Keratinocyte (primary cell): ENCODE results near the gene STXBP5L. TPM values are rescaled to one million over a fixed set of nuclear protein-coding genes. Genes with fewer than 3 reads are reported as not detected.
"Not testable (repeated sequence)": the region's sequence is repeated elsewhere in the genome, so short reads cannot be mapped to it uniquely, and the experiment has no call there.

Source experiments
- DNase-seq: peaks from one replicate; pipeline ENCODE4 v3.0.0-alpha.2; 2011; ENCODE audit warnings: low read depth, missing footprints, low spot score
- FAIRE-seq: peaks from 2 replicates; lab custom pipeline; 2011; peaks lifted over from hg19 to GRCh38; lab: Jason Lieb, UNC
- H2AFZ ChIP-seq: 2 replicates; pipeline ENCODE4 v1.6.0; 2012; ENCODE audit warnings: low read length, control low read depth, inconsistent platforms; ENCODE audit not compliant: control insufficient read depth
- H3K27ac ChIP-seq: 2 replicates; pipeline ENCODE4 v1.5.1; 2011; ENCODE audit warnings: low read length; ENCODE audit not compliant: control insufficient read depth, insufficient read depth
- H3K27me3 ChIP-seq: 3 replicates; pipeline ENCODE4 v1.6.0; 2011; ENCODE audit warnings: low read length; ENCODE audit not compliant: control insufficient read depth, insufficient read depth; ENCODE audit errors: extremely low read depth
- H3K36me3 ChIP-seq, 2 experiments: 2 replicates in 1 of 2; 3 replicates in 1 of 2; pipeline ENCODE4 v1.5.1; 2011; ENCODE audit warnings: low read length in 2 of 2, mild to moderate bottlenecking in 1 of 2; ENCODE audit not compliant: control insufficient read depth in 2 of 2, insufficient read depth in 2 of 2; ENCODE audit errors: extremely low read depth in 1 of 2
- H3K4me1 ChIP-seq: 3 replicates; pipeline ENCODE4 v1.5.1; 2011; ENCODE audit warnings: low read length; ENCODE audit not compliant: control insufficient read depth, insufficient read depth; ENCODE audit errors: extremely low read depth
- H3K4me2 ChIP-seq: 3 replicates; pipeline ENCODE4 v1.6.0; 2011; ENCODE audit warnings: low read depth, low read length; ENCODE audit not compliant: control insufficient read depth, insufficient read depth; ENCODE audit errors: extremely low read depth
- H3K4me3 ChIP-seq, 3 experiments: fragments of 200-600 bp in 1 of 3; sonication (generic) in 1 of 3; 2 replicates in 2 of 3; 3 replicates in 1 of 3; pipeline ENCODE4 v1.5.1; 2011 to 2016; ENCODE audit warnings: low read length in 3 of 3, mild to moderate bottlenecking in 3 of 3, control low read depth in 2 of 3, inconsistent platforms in 1 of 3, low read depth in 1 of 3, mixed read lengths in 1 of 3, mixed run types in 1 of 3, moderate library complexity in 1 of 3; ENCODE audit not compliant: control insufficient read depth in 2 of 3, insufficient read depth in 2 of 3; ENCODE audit errors: extremely low read depth in 1 of 3
- H3K79me2 ChIP-seq: 2 replicates; pipeline ENCODE4 v1.6.0; 2012; ENCODE audit warnings: low read length; ENCODE audit not compliant: control insufficient read depth, insufficient read depth
- H3K9ac ChIP-seq: 3 replicates; pipeline ENCODE4 v1.6.0; 2011; ENCODE audit warnings: low read length; ENCODE audit not compliant: control insufficient read depth, insufficient read depth; ENCODE audit errors: extremely low read depth
- H3K9me1 ChIP-seq: 3 replicates; pipeline ENCODE4 v1.6.0; 2011; ENCODE audit warnings: low read length; ENCODE audit not compliant: control insufficient read depth, insufficient read depth; ENCODE audit errors: extremely low read depth
- H3K9me3 ChIP-seq: 2 replicates; pipeline ENCODE4 v1.5.1; 2012; ENCODE audit warnings: low read depth, low read length; ENCODE audit not compliant: control insufficient read depth
- H4K20me1 ChIP-seq: 3 replicates; pipeline ENCODE4 v1.6.0; 2011; ENCODE audit warnings: low read length; ENCODE audit not compliant: control insufficient read depth, insufficient read depth; ENCODE audit errors: extremely low read depth
- EZH2 ChIP-seq: IDR thresholded peaks from one replicate; pipeline ENCODE4 v1.6.1; 2012; ENCODE audit warnings: inconsistent platforms, mild to moderate bottlenecking, low read length, moderate library complexity
- dilution Hi-C: fragments of 300-500 bp; cut with MboI; formaldehyde crosslinking; loops from one replicate; pipeline ENCODE4 v1.7.0; 2020; ENCODE audit warnings: low sequenced_read_pairs; ENCODE audit not compliant: extremely low pct_ligation_motif_present
- polyA plus RNA-seq, 5 experiments: library from polyadenylated mRNA; depleted of rRNA in 3 of 5; stranded (reverse) in 3 of 5; stranded (forward) in 1 of 5; unstranded in 1 of 5; fragments of >200 nt; gene quantifications; 1 replicate in 1 of 5; 2 replicates in 3 of 5; 3 replicates in 1 of 5; pipeline versions ENCODE4 v1.2.1 to v1.2.3, GENCODE V29; 2011 to 2012; ENCODE audit warnings: missing spikeins in 2 of 5, low read depth in 1 of 5, low replicate concordance in 1 of 5
- TF ChIP-seq, protein P1 (sequence below), 3 experiments: IDR thresholded peaks in 1 of 3; conservative IDR thresholded peaks in 1 of 3; optimal IDR thresholded peaks in 1 of 3; 2 replicates in 2 of 3; 3 replicates in 1 of 3; pipeline versions ENCODE3 to v1.5.1; 2011; ENCODE audit warnings: low read length in 3 of 3, mild to moderate bottlenecking in 3 of 3, moderate library complexity in 2 of 3, control low read depth in 1 of 3, inconsistent platforms in 1 of 3; ENCODE audit not compliant: insufficient read depth in 2 of 3; ENCODE audit errors: extremely low read depth in 1 of 3

STXBP5L gene
- polyA plus RNA-seq, 1 donor (not counting 4 experiments of a cell fraction or from before 2014, with no cell fraction given) = not detected

DNA sequence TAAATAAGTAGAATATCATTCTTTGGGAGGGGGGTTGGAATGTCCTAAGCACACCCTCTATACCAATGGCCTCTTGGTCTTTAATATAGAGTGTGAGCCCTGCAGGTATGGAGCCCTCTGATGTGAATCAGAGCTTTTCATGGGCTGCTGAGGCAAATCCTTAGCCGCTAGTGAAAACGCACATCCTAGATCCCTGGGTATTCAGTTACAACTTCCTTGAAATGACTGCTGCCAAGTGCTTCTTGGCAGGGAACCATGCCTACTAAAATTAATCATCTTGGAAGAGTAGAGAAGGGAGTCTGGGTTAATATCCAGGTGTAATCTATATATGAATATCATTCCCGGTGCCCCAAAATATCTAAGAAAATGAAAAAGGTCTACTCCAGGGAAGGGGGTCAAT, 528.6 kb downstream of the STXBP5L start:
- dilution Hi-C loops = no loop called here
- no peak for FAIRE-seq

GRCh38 chr3:121443456-121443855, 535.5 kb downstream of the STXBP5L start:
- H3K27ac ChIP-seq = no peak overlapping the region
- FAIRE-seq = no peak
- H3K4me3 ChIP-seq = no peak overlapping the region
- no peaks in the 10 kb centered on the region for H3K9me1 ChIP-seq
- H3K9me3 ChIP-seq = no peaks in the 10 kb centered on the region
- no peaks in the 10 kb centered on the region for H3K27me3 ChIP-seq
- H2AFZ ChIP-seq = no peak overlapping the region
- no peaks in the 10 kb centered on the region for H3K79me2 ChIP-seq
- no peak overlapping the region for H3K9ac ChIP-seq
- no peaks in the 10 kb centered on the region for H3K36me3 ChIP-seq
- H3K4me2 ChIP-seq = no peak overlapping the region
- H3K4me1 ChIP-seq = no peaks in the 10 kb centered on the region
- TF ChIP-seq, protein P1, sequence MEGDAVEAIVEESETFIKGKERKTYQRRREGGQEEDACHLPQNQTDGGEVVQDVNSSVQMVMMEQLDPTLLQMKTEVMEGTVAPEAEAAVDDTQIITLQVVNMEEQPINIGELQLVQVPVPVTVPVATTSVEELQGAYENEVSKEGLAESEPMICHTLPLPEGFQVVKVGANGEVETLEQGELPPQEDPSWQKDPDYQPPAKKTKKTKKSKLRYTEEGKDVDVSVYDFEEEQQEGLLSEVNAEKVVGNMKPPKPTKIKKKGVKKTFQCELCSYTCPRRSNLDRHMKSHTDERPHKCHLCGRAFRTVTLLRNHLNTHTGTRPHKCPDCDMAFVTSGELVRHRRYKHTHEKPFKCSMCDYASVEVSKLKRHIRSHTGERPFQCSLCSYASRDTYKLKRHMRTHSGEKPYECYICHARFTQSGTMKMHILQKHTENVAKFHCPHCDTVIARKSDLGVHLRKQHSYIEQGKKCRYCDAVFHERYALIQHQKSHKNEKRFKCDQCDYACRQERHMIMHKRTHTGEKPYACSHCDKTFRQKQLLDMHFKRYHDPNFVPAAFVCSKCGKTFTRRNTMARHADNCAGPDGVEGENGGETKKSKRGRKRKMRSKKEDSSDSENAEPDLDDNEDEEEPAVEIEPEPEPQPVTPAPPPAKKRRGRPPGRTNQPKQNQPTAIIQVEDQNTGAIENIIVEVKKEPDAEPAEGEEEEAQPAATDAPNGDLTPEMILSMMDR (optimal IDR thresholded peaks at IDR 0.05 in 1 of 3, IDR thresholded peaks at IDR 0.05 in 1 of 3, conservative IDR thresholded peaks at IDR 0.05 in 1 of 3; ENCODE audit: extremely low read depth in 1 of 3, insufficient read depth in 2 of 3, low read length in 3 of 3) = no peak
- TF ChIP-seq EZH2 = no peak
- DNase-seq = no peak
- H4K20me1 ChIP-seq = no peaks in the 10 kb centered on the region
- dilution Hi-C loops = no loop called here

More for the DNA sequence above, 528.6 kb downstream of the STXBP5L start:
- no peak for TF ChIP-seq EZH2
- TF ChIP-seq, protein P1 (optimal IDR thresholded peaks at IDR 0.05 in 1 of 3, IDR thresholded peaks at IDR 0.05 in 1 of 3, conservative IDR thresholded peaks at IDR 0.05 in 1 of 3; ENCODE audit: extremely low read depth in 1 of 3, insufficient read depth in 2 of 3, low read length in 3 of 3) = no peak
- Histone ChIP-seq H3K4me3 (no peak overlapping the region), H3K36me3 (peaks cover 0 to 5% of the 10 kb centered on the region in 2 experiments), H3K9ac (no peak overlapping the region), H3K9me3 (no peaks in the 10 kb centered on the region), H3K4me2 (no peak overlapping the region), H3K4me1 (no peaks in the 10 kb centered on the region), H2AFZ (no peak overlapping the region), H3K27me3 (no peaks in the 10 kb centered on the region), H4K20me1 (no peaks in the 10 kb centered on the region), H3K79me2 (no peaks in the 10 kb centered on the region), H3K27ac (no peak overlapping the region), H3K9me1 (no peaks in the 10 kb centered on the region)
- no peak for DNase-seq

GRCh38 chr3:121451752-121452151, 543.7 kb downstream of the STXBP5L start:
- H3K4me3 ChIP-seq, DNase-seq, H3K79me2 ChIP-seq, H3K9ac ChIP-seq, H3K9me3 ChIP-seq, H4K20me1 ChIP-seq, H3K4me2 ChIP-seq, H3K9me1 ChIP-seq, H3K4me1 ChIP-seq, FAIRE-seq, H3K36me3 ChIP-seq, dilution Hi-C loops, H2AFZ ChIP-seq, H3K27ac ChIP-seq, H3K27me3 ChIP-seq: not testable (repeated sequence)
